GM18861 (cell line): ENCODE measurements around the gene LRCH1.
A peak's percentile ranks its signal among the peaks of the same experiment; 100 is the strongest.
"Not testable (repeated sequence)": the region's sequence is repeated elsewhere in the genome, so short reads cannot be mapped to it uniquely, and the experiment has no call there.

Experiments
- ATAC-seq: cut with Tn5 transposase; IDR thresholded peaks from one replicate; pipeline ENCODE4 v1.9.1; 2021; ENCODE audit not compliant: unreplicated experiment

The LRCH1 gene, protein sequence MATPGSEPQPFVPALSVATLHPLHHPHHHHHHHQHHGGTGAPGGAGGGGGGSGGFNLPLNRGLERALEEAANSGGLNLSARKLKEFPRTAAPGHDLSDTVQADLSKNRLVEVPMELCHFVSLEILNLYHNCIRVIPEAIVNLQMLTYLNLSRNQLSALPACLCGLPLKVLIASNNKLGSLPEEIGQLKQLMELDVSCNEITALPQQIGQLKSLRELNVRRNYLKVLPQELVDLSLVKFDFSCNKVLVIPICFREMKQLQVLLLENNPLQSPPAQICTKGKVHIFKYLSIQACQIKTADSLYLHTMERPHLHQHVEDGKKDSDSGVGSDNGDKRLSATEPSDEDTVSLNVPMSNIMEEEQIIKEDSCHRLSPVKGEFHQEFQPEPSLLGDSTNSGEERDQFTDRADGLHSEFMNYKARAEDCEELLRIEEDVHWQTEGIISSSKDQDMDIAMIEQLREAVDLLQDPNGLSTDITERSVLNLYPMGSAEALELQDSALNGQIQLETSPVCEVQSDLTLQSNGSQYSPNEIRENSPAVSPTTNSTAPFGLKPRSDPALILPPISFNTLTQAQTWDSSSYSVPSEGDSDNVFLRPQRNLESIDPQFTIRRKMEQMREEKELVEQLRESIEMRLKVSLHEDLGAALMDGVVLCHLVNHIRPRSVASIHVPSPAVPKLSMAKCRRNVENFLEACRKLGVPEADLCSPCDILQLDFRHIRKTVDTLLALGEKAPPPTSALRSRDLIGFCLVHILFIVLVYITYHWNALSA

DNA sequence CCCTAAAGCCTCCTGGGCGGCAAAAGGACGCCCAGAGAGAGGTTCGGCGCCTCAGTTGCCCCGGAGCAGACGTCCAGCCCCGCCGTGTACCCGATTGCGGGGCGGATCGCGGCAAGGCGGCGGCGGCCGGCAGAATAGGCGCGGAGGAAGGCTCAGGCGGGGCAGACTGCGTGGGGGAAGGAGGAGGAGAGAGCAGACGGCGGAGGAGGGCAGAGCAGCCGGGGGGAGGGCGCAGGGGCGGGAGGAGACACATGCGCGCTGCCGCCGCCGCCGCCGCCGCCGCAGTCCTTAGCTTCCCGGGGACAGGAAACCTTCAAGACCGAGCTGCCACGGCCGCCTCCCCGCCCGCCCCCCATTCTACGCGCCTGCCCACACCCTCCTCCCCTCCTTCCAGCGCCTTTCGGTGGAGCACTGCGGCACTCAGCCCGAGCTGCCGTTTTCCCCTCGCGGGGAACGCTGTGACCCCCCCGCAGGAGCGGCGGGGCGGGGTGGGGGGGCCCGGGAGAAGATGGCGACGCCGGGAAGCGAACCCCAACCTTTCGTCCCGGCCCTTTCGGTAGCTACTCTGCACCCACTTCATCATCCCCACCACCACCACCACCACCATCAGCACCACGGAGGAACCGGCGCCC is at the start of gene LRCH1:
Gene LRCH1 (plus strand): TSS at position 282 of the 632 bp plus-strand sequence. CDS start 227 bp downstream, at position 509.
- ATAC-seq: peak; percentile 30

GRCh38 chr13:46504036-46504435 is 48.9 kb upstream of the LRCH1 start:
- no peak for ATAC-seq

DNA sequence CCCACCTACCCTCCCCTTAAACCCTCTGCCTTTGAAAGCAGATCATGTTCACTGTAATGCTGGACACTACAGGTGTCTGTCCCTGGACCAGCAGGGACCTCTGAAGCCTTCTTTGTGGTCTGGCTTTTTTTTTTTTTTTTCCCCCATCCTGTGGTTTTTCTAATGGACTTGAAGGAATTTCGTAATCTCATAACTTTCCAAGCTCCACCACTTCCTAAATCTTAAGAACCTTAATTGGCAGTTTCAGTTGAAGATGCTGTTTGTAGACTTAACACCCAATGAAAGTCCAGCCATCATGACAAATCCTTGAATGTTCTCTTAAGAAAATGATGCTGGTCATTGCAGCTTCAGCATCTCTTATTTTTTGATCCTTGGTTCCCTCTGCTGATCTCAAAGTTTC is 45.0 kb upstream of the LRCH1 start:
- no peak for ATAC-seq

DNA sequence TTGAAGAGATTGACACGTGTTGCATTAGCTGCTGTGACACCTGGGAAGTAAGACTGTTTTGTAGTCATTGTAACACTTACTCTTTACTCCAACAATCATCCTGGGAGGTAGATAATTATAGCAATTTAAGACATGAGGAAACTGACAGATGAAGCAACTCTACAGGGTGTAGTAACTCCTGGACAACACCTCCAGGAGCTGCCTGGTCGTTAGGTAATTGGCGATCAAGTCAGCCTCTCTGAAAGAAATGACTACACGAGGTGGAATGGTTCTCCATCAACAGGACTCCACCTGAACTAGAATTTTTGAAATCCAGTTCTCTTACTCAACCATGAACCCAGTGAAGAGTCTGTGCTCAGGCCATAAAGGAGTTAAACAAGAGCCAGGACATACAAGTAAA is 43.0 kb upstream of the LRCH1 start:
- ATAC-seq: no peak

DNA sequence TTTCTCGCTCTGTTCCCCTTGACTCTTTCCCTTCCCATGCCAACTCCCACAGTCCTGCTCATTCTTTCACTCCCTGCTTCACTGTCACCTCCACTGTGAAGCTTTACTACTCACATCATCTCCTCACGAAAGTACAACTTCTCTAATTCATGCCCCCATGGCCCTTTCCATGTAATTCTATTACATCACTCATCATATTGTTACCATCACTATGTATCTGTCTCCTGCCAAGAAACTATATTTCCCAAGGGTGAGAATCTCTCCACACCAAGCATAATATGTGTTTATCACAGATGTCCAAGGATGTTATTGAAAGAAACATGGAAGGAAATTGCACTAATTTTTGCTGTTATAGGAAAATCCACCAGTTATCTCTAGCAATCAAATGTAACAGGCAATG is 37.2 kb upstream of the LRCH1 start:
- ATAC-seq: no peak

DNA sequence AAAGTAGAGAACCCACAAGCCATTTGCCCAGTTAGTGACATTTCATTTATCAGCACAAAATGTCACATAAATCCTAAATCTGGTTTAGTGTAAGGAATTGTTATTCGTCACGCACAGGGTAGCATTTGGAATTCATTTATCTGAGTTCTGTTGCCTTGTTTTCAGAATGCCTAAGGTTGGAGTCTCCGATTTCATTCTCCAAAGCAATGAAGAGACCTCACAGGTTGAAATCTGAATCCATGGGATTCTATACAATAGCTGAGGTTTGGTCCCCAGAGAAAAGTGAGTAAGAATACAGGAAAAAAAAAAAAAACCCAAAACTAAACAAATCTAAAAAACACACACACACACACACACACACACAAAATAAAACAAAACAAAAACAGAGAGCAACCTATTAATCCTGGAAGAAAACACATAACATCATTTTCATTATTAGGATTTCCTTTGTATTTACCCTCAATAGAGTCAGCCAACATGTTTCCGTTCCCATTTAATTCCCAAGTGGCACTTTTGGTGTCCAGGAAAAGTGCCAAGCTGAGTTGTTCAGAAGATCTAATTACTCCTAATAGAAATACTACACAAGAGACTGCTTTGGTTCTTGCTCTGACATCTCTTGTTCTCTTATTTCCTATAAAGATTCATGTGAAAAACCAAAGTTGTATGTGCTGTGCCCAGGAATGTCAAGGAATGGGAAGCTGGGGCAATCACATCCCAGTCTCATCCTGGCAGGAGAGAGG is 36.2 kb upstream of the LRCH1 start:
- no peak for ATAC-seq

DNA sequence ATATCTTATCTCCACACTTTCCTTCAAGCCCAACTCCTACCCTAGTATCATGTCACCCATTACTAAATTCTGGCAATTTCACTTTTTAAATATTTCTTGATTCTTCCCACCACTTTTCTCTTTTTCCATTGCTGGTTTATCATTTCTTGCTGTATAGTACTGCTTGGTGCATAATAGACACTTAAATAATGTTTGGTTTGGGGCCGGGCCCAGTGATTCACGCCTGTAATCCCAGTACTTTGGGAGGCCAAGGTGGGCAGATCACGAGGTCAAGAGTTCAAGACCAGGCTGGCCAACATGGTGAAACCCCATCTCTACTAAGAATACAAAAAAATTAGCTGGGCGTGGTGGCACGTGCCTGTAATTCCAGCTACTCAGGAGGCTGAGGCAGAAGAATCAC is 35.2 kb upstream of the LRCH1 start:
- not testable (repeated sequence) for ATAC-seq

DNA sequence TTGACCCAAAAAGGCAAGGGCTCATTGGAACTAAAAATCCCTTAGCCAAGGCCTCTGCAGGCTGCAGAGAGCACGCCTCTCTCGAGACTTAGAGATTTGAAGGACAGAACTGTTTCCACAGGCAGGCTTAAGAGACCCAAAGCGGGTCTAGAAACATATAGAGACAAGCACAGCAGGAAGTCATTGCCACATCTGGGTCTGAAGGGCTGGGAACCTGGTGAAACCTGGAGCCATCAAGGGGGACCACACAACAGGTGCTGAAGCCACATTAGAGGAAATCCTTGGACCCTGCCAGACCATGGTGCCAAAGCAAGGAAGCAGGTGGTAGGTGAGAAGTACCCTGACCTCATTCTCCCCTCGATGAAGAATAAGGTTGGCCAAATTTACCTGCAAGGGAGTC is 33.8 kb upstream of the LRCH1 start:
- ATAC-seq: no peak

- no peak for ATAC-seq
These were observed 32.8 kb upstream of the LRCH1 start for GRCh38 chr13:46520166-46520565.

DNA sequence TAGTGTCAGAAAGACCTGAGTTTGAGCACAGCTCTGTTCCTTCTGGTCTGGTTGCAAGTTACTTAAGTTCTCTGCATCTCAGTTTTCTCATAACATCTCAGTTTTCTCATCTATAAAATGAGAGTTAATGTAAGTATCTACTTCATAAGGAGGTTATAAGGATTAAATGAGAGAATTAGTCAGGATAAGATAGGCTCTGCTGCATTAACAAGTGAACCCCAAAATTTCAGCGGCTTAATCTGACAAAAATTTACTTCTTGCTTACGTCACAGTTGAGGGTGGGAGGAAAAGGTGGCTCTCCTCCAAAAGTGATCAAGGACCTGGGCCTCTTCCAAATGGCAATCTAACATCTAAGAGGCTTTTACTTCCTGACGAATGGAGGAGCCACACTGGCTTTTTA is 31.5 kb upstream of the LRCH1 start:
- ATAC-seq: no peak

DNA sequence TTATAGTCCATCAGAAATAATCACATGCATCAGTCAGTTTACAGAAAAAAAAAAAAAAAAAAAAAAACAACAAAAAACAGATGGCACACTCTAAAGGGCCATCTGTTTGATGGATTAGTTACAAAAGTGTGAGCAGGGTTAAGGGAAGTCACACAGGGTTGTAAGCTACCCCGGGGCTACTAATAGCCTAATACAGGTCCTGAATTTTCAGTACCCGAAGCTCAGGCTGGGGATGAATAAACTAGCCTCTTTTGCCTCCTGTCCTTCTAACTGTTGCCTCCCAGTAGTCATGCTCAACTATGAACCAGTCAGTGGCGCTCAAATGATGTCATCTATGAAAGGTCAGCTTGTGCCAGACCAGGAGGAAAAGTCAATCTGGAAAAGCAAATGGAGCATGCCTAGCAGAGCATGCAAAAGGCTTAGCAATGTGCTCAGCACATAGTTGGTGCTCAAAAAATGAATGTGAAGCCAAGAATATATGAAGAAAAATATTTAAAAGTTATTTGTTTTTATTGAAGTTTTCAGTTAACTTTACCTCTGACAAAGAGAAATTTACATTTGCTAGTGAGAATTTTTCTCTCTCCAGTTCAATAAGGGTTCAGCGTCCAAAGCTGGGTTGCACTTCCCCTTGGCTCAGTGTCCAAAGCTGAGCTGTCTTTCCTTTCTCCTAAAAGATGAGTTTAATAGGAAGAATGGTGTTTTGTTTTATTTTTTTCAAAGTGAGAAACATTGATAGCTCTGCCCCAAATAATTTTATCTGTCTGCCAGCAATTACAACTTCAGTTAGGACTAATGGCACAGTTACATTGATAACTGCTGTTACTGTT is 30.8 kb upstream of the LRCH1 start:
- no peak for ATAC-seq

DNA sequence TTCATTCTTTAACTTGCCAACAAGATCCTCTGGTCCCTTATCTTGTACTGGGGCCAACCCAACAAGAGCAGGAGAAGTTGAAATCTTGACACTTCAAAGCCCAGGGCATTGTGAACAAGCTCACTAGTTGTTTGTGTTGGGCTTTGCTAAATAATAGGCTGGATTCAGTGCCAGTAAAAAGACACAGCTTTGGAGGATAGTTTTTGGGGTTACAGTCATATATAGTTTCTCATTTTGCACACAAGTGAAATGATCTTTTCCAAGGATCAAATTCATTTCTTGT is 30.3 kb upstream of the LRCH1 start:
- ATAC-seq: no peak

DNA sequence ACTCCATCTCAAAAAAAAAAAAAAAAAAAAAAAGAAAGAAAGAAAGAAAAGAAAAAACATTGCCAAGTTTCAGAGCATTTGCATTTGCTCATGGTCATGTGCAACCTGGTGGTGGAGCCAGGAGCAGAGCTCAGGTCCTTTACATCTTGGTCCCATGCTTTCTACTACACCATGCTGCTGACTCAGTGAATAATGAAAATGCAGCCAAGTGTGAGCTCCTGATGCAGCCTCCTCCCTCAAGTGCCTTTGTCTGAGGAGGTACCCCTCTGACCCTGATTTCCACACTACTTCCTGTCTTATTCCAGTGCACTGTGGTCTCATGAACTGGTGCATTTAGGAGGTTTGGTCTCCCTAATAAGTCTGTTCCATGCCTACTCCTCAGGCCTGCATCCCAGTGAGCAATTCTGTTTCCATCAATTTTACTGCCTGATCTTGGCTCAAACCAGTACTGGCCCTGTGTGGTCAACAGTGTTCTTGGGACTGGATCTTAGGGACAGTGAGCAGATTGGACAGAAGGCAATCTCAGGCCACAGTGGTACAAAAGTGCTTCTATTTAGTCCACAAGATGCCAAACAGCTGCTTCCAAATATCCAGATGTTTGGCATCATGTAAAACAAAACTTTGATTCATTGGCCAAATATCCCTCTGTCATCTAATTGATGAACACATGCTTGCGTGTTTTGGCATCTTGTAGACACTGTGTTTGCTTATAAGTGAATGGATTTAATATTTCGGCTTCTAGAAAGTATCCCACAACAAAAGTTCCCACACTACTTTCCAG is 28.8 kb upstream of the LRCH1 start:
- no peak for ATAC-seq

- ATAC-seq: no peak
These were observed 26.8 kb upstream of the LRCH1 start for GRCh38 chr13:46526100-46526735.

DNA sequence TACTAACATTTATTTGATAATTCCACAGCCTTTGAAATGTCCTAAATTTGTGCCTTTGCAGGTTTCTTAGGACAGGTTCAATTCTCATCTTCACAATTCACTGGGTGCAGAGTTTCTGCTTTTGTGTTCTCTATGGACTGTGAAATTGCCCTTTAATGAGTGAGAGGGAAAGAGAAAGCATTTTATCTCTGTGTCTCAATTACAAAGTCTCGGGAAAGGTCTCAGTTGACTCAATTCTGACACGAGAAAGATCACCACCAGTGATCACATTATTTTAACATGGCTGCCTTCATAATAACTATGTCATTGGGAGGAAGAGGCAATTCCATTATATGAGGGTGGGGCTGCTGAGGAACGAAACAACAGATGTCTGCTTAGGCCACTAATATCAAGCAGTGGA is 26.2 kb upstream of the LRCH1 start:
- ATAC-seq: no peak

GRCh38 chr13:46527237-46527636 is 25.7 kb upstream of the LRCH1 start:
- ATAC-seq: no peak

DNA sequence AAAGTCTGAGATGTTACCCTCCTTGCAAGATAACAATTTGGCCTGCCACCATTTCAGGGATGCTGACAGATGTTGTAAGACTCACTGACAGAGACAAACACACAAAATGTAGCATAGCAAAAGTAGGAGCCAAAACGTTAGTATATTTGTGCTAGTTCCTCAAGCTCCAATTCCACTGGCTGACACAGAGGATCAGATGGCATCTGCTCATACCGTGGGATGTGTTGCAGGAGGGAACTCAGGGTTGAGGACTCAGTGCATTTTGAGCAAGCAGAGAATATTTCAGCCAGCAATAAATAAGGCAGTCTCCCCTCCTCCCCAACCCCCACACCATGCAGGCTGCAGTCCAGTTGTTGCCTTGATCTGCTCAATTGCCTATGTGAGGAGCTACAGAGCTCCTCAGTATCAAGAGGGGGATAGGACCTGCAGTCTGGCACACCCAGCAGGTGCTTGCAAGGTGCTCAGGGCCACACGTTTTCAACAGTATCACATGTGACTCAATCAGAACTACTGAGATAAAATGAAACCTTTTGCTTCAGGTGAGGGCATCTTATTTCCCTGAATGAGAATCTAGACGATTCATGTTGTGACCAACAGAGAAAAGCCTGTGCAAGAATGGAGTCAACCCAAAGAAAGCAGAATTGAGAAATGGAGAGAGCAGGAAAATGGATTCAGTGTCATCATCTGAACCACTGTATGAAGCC is 23.6 kb upstream of the LRCH1 start:
- ATAC-seq: no peak

DNA sequence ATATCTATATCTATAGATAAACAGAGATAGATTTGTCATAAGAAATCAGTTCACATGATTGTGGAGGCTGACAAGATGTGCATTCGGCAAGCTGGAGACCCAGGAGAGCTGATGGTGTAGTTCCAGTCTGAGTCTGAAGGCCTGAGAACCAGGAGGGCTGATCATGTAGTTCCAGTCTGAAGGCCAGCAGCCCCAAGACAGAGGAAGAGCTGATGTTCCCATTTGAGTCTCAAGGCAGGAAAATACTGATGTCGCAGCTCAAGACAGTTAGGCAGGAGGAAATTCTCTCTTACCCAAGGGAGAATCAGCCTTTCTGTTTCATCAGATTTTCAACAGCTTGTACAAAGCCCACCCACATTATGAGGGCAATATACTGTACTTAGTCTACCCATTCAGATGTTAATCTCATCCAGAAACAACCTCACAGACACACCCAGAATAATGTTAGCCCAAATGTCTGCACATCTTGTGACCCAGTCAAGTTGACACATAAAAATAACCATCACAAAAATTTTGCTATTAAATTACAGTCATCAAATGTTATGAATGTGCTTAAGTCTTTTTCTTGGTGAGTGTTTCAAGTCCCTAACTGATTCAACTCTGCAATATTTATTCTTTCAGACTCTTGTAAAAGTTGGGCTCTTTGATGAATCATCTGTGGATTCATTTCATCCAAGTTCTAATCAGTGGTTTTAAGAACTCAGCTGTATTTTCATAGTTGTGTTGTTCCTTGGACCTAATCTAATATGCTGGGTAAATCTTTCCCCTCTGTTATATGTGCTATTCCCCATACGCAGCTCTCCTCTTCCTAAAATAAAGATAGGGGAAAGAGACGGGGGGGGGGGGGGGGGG is 22.7 kb upstream of the LRCH1 start:
- ATAC-seq: no peak
